GM18526 (cell line): ENCODE results near the gene TNIK.

ENCODE experiments used
- POLR2A ChIP-seq: IDR thresholded peaks from 3 replicates; pipeline ENCODE4 v1.6.1; 2011; ENCODE audit not compliant: insufficient read length; ENCODE audit errors: extremely low read depth

TNIK gene

DNA sequence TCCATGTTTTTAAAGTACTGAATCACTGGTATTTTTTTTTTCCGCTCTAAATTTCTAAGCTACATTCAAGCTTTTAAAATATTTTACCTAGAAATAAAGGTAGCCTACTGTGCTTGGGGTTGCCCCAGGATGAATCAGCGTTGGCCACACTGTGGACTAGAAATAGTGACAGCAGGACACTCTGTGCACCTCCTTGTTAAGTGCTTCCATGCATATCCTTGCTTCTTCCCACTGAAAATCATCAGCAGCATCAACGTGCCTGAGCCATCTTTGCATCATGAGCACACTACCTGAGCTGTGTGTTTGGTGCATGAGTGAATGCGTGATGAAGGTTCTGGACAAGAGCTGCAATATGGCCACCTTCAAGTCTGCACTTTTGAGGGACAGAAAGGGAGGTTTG is 291.7 kb downstream of the TNIK start:
- TF ChIP-seq POLR2A, result no peak

DNA sequence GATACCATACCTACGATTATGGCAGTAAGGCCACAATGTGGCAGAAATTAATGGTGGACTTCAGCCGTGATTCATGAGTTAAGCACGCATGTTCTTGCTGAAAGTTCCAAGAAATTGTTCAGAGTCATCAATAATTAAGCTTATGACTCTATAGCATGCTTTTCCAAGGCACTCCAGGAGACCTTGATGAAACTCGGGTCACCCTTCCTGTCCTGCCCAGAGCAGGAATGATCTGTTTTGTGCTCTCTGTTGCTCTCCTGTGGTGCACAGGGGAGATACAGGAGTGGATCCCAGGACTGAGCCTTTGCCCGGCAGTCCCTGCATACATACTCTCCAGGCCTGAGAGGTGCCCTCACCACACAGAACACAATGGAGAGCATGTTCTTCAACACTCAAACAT is 292.1 kb downstream of the TNIK start:
- TF ChIP-seq POLR2A, result no peak

DNA sequence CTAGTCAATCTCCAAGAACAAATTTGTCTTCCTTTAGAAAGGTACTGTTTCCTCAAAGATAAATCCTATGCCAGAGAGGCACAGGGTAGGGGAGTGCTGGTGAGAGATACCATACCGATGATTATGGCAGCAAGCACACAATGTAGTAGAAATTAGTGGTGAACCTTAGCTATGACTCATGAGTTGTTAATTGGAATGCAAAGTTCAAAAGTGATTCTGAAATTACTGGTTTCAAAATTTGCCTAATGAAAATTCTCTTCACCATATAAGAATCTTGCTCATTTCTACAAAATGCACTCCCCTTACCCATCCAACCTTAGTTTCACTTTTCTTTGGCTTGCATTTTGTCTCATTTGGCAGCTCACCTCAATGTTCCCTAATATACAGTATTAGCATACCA is 294.2 kb downstream of the TNIK start:
- TF ChIP-seq POLR2A, result no peak

DNA sequence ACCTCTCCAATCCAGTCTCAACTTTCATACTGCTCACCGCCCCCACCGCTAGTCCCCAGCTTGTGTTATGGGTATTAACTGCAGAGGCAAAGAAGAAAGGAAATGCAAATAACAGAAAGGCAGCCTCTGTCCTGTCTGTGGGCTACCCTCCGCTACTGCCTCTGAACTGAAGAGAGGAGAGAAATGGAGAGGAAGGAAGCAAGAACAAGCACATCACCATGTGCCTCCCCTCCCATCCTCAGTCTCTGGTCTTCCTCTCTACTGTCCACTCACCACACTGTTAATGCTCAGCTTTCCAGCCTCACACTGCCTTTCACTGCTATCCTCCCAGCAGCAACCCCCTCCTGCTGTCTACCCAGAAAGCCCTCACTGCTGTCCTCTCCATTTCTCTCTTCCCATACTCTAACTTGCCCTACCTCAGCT is 294.7 kb downstream of the TNIK start:
- TF ChIP-seq POLR2A, result no peak

DNA sequence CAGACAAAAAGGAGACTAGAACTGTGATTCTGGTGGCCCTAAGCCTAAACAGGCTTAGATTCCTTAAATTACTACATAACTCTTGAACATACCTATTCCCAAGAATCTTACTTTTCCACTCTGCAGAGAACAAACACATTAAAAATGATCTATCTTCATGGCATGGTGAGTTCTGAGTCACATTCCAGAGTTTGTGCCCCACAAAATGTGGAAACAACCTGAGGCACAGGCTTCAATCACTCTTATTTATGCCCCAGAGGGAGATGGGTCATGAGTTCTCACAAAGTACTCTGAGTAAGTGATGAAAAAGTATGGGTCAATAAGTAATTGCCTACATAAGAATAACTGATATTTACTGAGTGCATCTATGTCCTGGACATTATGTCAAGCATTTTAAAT is 296.1 kb downstream of the TNIK start:
- TF ChIP-seq POLR2A, result no peak

DNA sequence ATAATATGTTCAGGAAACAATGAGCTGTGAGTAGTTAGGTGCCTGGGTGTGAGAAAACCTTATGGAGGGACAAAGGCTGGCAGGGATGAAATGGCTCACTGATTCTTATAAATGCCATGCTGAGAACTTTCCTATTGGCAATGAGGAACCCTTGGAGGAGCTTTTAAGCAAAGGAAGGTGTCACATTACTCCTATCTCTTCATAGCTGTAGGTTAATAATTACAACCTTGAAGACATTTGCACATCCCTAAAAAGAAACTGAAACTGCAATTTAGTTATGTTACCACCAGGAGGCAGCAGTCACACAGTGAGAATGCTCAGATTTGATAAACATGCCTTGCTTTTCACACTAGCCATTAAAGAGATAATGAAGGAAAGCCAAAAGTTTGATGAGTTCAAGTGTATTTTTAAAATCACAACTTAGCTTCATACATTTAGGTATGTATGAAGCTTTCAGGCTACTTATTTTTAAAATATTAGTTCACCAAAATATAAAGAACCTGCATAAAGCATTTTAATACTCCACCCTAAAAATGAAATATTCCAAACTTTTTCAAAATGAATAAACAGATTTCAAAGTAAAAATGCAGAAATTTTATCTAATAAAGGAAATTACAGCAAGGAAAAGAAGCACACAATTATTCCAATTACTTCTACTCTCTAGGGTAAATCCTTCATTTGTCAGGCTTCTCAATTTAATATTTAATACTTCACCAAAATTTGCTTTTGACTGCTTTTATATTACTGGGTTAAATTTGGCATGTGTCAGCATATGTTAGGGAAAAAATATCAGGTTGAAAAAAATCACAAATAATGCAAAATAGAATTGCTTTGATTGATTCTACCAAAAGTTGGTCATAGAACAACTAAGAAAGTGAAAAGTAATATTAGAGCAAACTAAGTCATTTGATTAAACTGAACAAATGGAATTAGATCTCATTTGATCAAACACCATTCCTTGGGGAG is 296.8 kb downstream of the TNIK start:
- TF ChIP-seq POLR2A, result no peak

DNA sequence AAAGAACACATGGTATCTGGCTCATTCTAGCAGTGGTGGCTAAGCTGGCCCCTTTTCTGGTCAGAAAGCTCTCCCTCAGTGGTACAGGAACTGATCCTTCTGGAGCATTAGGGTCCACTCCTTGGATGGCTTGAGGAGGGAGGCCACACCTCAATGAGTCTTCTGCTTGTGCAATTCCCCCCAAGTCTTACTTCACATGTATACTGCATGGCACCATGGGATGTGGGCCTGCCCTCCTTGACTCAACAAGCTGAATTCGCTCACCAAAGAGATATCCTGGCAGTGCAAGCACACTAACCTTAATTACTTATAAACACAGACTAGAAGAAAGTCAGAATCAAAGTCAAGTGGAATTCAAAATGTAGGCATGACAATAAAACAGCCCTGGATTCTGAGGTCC is 299.9 kb downstream of the TNIK start:
- TF ChIP-seq POLR2A, result no peak

DNA sequence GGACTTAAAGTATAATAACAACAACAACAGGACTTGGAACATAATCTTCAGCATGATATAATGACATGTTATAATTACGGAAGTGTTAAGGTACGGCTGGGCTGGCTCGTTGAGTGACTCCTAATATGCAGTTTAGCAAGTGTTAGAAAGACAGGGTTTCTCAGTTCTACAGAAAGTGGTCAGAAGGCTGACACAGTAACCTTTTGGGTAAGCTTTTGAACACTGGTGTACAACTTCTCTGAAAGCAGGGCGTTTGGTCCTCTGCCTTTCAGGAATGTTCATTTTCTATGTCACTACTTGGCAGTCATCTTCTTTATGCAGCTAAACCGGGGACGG is 300.4 kb downstream of the TNIK start:
- TF ChIP-seq POLR2A, result no peak

DNA sequence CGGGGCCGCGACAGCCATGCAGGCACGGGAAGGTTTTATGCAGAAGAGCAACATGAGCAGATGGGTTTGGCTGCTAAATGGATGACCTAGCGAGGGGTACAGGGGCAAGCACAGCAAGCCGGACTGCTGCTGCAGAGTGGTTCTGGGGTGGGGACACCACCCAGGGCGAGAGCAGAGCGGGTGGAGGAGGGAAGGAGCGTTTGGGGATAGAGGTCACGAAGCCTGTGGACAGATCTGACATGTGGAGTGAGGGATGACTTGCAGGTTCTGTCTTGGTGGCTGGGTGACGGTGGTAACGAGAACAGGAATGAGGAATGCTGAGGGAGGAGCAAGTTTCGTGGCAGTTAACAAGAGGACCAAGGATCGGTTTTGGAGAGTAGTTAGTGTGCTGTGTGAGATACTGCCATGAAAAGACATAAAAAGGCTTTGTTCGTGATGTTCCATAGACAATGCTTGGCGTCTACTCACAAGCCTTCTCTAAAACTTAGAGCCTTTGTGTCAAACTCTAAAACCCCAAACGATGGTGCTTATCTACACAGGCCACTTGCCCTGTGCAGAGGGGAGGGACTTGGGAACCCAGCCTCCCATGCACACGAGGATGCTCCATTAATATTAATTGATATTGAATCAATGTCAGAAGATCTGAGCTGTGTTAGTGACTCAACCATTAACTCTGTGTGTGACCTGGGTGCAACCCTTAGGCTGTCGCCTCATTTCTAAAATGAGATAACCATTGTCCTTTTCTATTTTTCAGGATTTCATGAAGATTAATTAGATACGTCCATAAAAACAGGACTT is 301.0 kb downstream of the TNIK start:
- no peak for TF ChIP-seq POLR2A

DNA sequence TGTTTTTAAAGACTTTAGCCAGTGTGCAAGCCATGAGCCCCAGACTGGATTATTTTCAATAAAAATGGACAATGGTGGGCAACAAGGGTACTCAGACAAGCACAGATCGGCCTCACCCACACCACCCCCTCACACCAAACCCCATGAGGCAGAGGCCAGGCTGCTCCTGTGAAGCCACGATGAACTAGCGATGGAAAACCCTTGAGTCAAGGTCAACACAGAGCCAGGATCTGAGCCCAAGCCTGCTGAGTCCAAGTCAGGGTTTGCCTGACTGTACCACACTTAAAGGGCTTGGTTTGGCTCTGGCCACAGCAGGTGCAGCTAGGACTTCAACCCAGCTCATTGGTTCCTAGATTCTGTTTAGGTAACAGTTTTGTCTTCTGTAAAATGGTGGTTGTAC is 302.2 kb downstream of the TNIK start:
- no peak for TF ChIP-seq POLR2A

DNA sequence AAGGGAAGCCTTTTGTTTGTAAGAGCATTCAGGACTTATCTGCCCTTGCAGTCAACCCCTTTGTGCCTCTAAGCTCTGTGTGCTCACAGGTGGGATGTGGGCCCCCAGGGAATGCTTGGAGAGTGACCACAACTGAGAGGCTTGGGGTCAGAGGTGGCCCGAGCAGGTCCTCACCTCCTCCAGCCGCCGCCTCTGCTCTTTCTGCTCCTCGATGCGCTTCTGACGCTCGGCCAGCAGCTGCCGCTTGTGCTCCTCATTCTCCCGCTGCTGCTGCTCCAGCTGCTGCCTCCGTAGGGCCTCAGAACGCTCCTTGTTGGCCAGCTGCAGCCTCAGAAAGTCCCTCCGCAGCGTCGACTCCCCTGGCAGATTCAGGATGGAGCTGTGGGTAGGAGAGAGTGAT is 302.9 kb downstream of the TNIK start:
- no peak for TF ChIP-seq POLR2A

DNA sequence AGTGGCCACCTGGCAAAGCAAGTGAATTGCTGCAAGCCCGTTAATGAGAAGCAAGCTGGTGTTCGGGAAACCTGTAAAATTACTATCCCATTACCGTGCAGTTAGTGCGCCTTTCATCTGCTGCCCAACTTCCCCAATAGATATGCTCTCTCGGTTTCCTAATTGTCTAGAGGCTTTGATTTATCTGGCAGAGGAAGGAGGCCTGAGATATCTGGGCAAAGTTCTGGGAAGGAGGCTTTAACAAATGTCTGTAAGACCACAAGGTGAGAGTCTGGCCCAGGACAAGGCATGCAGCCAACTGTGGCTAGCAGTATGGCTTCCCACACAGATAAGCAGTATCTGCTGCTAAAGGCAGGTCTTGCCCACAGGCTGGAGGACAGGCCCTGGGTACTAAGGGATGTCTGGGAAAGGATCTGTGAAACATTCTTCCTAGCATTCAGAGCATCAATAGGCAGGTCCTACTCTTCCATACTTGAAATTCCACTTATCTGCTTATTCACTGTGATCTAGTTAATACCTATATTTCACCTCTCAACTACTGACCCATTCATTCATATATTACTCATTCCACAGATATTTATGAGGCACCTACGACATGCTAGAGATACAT is 303.7 kb downstream of the TNIK start:
- TF ChIP-seq POLR2A, result no peak

DNA sequence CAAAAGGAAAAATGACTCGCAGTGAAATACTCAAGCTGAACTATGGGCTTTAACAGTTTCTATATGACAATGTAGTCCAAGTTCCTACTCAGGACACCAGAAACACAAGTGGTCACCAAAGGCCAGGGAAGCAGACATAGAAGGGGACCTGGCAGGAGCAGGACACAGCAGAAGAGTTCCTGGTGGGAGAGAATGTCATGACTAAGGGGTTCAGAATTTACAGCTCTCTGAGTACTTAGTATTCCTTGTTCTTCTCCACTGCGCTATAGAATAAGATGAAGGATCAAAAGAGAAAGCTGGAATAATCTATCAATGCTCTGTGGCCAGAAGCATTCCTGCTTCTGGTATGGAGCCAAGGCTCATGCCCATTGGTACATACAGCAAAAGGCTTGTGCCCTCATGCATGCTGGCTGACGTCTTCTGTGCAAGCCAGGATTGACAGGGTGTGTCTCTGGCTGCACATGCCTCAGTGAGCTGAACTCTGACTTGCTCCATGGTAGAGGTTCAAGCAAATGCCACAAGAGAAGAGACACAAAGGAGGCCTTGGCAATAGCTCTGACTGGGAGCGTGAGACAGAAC is 305.0 kb downstream of the TNIK start:
- TF ChIP-seq POLR2A, result no peak

DNA sequence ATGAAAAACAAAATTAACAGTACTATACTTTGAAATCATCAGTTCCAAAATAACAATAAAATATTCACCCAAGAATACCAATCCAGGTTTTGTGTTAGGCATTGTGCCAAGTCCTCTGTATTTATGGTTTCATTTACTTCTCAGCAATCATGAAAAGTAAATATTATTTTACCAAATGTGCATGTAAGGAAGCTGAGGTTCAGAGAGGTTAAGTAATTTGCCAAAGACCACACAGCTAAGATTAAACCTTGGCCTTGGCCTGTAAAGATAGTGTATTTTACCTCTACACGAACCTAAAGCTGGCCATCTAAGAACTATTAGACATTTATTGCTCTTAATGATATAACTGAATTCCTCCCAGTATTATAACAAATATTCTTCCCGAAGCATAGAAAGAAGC is 309.3 kb downstream of the TNIK start:
- TF ChIP-seq POLR2A, result no peak

DNA sequence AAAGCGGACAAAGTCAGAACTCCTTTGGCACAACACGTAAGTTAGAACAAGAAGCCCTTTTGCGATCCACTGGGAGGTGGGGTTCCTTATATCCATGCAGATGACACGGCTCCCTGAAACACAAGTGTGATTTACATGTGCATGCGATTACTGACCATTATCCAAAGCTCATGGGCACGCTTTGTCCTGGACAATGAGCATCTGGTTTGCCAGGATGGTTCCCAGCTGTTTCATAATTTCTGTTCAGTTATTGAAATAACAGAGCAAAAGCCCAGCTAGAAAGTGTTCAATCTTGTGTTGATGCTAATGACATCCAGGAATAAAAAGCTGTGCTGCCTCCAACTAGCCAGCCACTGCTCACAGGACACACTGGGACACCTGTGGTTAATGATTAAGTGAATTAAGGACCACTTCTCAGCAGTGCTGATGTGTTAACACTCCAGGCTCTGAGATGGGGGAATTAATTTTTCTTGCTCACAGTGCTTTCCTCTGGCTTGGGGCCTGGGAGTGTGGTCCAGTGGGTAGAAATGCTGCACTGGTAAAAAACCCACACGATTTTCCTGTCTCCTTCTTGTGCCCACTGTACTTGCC is 310.6 kb downstream of the TNIK start:
- TF ChIP-seq POLR2A, result no peak
